ENCODE measurements around the gene ZSWIM9. TPM values are rescaled to one million over a fixed set of nuclear protein-coding genes. Genes with fewer than 3 reads are reported as not detected.
A peak's percentile ranks its signal among the peaks of the same experiment; 100 is the strongest.

Gene ZSWIM9
- total and polyA plus RNA-seq, 4 experiments from 2014 or later: 0.25 to 11.8 (median 6.1) TPM

- H3K27me3 ChIP-seq (ENCODE audit: insufficient read depth, low read length): no peaks in the 10 kb centered on the region
- POLR2A ChIA-PET (ENCODE audit: partially characterized antibody): interaction anchor here (1.3 to 3.7 kb wide), 3 partner anchors 8 to 44 kb away, joined by 4 to 28 read pairs (median 4); partner anchors contain the start of gene CARD8
- no peaks in the 10 kb centered on the region for H3K9me3 Mint-ChIP-seq
- peaks cover 45 to 79% (median 60%) of the 10 kb centered on the region in 4 donors for H3K4me1 Mint-ChIP-seq
- H3K4me3 ChIP-seq (ENCODE audit: low read length in 2 of 2): no peak overlapping the region
- H3K36me3 ChIP-seq (ENCODE audit: insufficient read depth, low read length): peaks cover 9% of the 10 kb centered on the region
- no peak for DNase-seq
- H3K4me1 ChIP-seq (ENCODE audit: insufficient read depth, low read length): peaks cover 79% of the 10 kb centered on the region
- intact Hi-C loops (cut with micrococcal nuclease): no loop called here
- peak overlapping the region in 6 of 7 donors; percentile 12 to 93 (median 78) for H3K27ac Mint-ChIP-seq
- CTCF ChIA-PET (ENCODE audit: partially characterized antibody): interaction anchor here (1.0 kb wide), 2 partner anchors 13 to 43 kb away, joined by 3 read pairs; no protein-coding TSS in a partner anchor
- no peaks in the 10 kb centered on the region for H3K9me3 ChIP-seq (ENCODE audit: control insufficient read depth in 1 of 2, low read length in 2 of 2)
- H3K27ac ChIP-seq (ENCODE audit: low read depth, low read length): no peak overlapping the region
- H3K27me3 Mint-ChIP-seq: no peaks in the 10 kb centered on the region
- H3K36me3 Mint-ChIP-seq: peaks cover 39 to 42% of the 10 kb centered on the region in 2 donors
- peak overlapping the region in 7 of 8 donors; percentile 35 to 70 (median 60) for H3K4me3 Mint-ChIP-seq
Measured at GRCh38 chr19:48247212-48247611, 76.7 kb downstream of the ZSWIM9 start.

Other genes with a start within 250 kb of the ZSWIM9 start
- not detected for gene BSPH1, start 178.5 kb upstream of the ZSWIM9 start, total RNA-seq
- not detected for gene BSPH1, start 178.5 kb upstream of the ZSWIM9 start, polyA plus RNA-seq
- not detected for gene ELSPBP1, start 176.0 kb upstream of the ZSWIM9 start, total RNA-seq
- gene ELSPBP1, start 176.0 kb upstream of the ZSWIM9 start, polyA plus RNA-seq: not detected
- not detected for gene CABP5, start 126.6 kb upstream of the ZSWIM9 start, total RNA-seq
- gene CABP5, start 126.6 kb upstream of the ZSWIM9 start, polyA plus RNA-seq: not detected
- 10 to 100 TPM; 10.7 to 11.1 TPM for gene PLA2G4C, start 59.9 kb upstream of the ZSWIM9 start, total RNA-seq
- gene PLA2G4C, start 59.9 kb upstream of the ZSWIM9 start, polyA plus RNA-seq: under 1 TPM; 0.44 to 0.81 TPM
- gene LIG1, start 336 bp upstream of the ZSWIM9 start, total RNA-seq: 100 to 1,000 TPM; 118 to 124 TPM
- gene LIG1, start 336 bp upstream of the ZSWIM9 start, polyA plus RNA-seq: 10 to 100 TPM; 13.4 to 30.6 TPM
- gene CARD8, start 85.2 kb downstream of the ZSWIM9 start, total RNA-seq: 100 to 1,000 TPM; 310 to 316 TPM
- gene CARD8, start 85.2 kb downstream of the ZSWIM9 start, polyA plus RNA-seq: 10 to 100 TPM; 74.9 to 90.5 TPM
- gene ZNF114, start 99.4 kb downstream of the ZSWIM9 start, total RNA-seq: under 1 TPM in 1 of 2 experiments, not detected in 1; 0.36 TPM
- gene ZNF114, start 99.4 kb downstream of the ZSWIM9 start, polyA plus RNA-seq: not detected
- 100 to 1,000 TPM; 293 to 294 TPM for gene EMP3, start 154.9 kb downstream of the ZSWIM9 start, total RNA-seq
- 1,000 to 10,000 TPM; 1,097 to 1,108 TPM for gene EMP3, start 154.9 kb downstream of the ZSWIM9 start, polyA plus RNA-seq
- gene TMEM143, start 193.3 kb downstream of the ZSWIM9 start, total RNA-seq: 10 to 100 TPM; 27.6 to 31.8 TPM
- gene TMEM143, start 193.3 kb downstream of the ZSWIM9 start, polyA plus RNA-seq: 1 to 10 TPM; 3.8 to 8.2 TPM
- not detected for gene SYNGR4, start 193.7 kb downstream of the ZSWIM9 start, total RNA-seq
- not detected for gene SYNGR4, start 193.7 kb downstream of the ZSWIM9 start, polyA plus RNA-seq
- gene KDELR1, start 220.9 kb downstream of the ZSWIM9 start, total RNA-seq: 10 to 100 TPM; 58.8 to 63.2 TPM
- 10 to 100 TPM; 17.7 to 28.8 TPM for gene KDELR1, start 220.9 kb downstream of the ZSWIM9 start, polyA plus RNA-seq
- under 1 TPM; 0.14 to 0.17 TPM for gene GRIN2D, start 223.0 kb downstream of the ZSWIM9 start, total RNA-seq
- gene GRIN2D, start 223.0 kb downstream of the ZSWIM9 start, polyA plus RNA-seq: not detected